Fibroblast of the conjunctiva (primary cell): Measurements from ENCODE around the gene SBK3.
"Not testable (repeated sequence)": the region's sequence is repeated elsewhere in the genome, so short reads cannot be mapped to it uniquely, and the experiment has no call there.

ENCODE experiments used
- DNase-seq: peaks from one replicate; pipeline ENCODE4 v3.0.0-alpha.2; 2010; ENCODE audit warnings: low read depth

Gene SBK3

GRCh38 chr19:55576746-55577145 lies 31.4 kb upstream of the SBK3 start:
- no peak for DNase-seq

- DNase-seq: not testable (repeated sequence)
Measured at GRCh38 chr19:55573929-55574328, 28.6 kb upstream of the SBK3 start.

GRCh38 chr19:55569477-55569876 lies 24.1 kb upstream of the SBK3 start:
- DNase-seq: not testable (repeated sequence)

DNA sequence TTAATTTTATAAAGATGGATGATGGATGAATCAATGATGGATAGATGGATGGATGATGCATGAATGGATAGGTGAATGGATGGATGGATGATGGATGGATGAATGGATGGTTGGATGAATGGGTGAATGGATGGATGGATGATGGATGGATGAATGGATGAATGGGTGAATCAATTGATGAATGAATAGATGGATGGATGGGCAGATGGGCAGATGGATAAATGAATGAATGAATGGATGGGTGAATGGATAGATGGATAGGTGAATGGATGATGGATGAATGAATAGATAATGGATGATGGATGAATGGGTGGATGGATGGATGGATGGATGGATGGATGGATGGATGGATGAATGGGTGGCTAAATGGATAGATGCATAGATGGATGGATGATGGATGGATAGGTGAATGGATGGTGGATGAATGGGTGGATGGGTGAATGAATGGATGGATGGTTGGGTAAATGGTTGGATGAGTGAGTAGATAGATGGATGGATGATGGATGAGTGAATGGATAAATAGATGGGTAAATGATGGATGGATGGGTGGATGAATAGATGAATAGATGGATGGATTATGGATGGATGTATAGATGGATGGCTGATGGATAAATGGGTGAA lies 22.5 kb upstream of the SBK3 start:
- DNase-seq: no peak

DNA sequence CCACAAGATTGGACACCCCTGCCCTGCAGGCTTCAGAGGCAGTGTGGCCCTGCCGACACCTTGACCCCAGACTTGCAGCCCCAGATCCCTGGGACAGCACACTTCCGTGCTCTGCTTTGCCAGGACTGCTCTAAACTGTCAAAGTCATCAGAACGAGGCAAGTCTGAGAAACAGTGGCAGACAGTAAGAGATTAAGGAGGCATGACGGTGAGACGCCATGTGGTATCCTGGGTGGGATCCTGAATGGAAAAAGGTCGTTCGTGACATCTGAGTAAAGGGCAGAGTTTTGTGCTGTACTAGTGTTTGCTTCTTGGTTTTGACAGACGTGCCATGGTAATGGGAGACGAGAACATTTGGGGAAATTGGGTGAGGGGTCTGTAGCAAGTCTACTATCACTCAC lies 21.5 kb upstream of the SBK3 start:
- no peak for DNase-seq

- DNase-seq: no peak
Measured at GRCh38 chr19:55563261-55563690, 17.9 kb upstream of the SBK3 start.

DNA sequence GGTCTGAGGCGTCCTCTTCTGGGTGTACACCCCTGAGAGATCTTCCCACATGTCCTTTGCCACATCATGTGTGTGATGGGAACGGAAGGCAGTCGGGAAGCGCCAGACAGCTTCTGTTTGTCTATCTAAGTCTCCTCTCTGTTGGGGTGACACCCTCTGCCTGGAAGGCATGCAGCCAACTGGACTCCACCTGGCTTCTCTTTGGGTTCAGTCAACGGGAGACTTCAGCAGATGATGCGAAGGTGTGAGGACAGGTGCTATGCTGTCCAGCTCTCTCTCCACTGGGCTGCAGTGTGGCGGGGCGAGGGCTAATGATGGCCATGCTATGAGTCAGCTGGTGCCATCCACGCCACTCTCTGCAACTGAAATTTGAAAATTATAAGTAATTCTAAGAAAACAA lies 14.3 kb upstream of the SBK3 start:
- no peak for DNase-seq

GRCh38 chr19:55554741-55555152 lies 9.4 kb upstream of the SBK3 start:
- DNase-seq: no peak

DNA sequence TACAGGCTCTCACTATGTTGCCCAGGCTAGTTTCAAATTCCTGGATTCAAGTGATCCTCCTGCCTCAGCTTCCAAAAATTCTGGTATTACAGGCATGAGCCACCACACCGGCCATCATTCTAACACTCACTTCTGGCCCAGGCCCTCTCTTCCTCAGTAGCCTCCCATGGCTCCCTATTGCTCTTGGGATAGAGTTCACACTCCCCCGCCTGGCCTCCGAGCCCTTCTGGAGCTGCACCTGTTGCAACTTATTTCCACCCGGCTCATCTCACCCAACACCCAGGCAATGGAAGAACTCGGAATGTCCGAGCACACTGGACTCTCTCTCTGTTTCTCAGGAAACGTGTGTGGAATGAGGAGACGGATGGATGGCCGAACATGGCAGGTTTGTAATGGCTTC lies 9.0 kb upstream of the SBK3 start:
- no peak for DNase-seq

DNA sequence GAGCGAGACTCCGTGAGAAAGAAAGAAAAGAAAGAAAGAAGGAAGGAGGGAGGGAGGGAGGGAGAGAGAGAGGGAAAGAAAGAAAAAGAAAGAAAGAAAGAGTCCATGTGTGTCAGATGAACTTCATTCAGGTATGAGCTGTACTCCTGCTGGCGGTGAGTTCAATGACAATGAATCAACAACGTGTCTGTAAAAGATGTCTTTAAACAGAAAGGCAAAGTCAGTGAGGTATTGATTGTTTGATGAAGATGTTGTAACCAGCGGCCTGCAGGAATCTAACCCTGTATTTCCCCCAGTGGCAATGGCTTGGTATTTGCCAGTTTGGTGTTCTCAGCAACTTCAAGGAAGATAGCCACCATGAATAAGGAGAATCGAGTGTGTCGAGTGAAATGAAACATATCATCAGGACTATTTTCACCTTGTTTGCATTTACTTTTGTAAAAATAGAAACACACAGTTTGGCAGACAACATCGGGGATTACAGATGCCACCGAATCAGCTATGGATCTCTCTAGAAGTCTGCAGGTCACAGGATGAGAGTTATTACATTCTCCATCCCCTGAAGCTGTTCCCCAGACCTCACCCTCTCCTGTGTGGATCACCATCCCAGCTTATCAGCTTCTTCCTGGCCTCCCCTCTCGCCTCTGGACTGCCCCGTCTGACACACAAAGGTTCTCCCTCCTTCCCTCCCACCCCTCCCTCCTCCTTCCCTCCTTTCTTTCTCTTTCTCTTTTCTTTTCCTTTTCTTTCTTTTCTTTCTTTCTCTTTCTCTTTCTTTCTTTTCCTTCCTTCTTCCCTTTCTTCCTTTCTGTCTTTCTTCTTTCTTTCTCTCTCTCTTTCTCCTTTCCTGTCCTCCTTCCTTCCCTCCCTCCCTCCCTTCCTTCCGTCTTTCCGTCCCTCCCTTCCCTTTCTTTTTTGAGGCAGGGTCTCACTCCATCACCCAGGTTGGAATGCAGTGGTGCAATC lies 8.2 kb upstream of the SBK3 start:
- DNase-seq: no peak

DNA sequence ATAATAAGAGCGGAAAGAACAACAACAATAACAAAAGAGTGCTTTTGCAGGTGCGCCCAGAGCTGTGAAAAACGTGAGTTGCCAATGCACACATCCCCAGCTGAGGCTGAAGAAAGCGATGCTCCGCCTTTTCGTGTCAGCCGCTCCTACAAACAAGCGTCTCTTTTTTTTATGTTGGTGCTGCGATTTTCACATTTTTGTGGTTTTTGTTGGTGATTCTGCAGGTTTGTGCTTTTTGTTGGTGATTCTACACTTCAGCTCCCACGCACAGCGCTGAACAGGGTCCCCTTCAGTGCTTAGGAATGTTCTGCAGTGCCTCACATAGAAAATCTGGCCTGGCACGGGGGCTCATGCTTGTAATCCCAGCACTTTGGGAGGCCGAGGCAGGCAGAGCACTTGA lies 7.3 kb upstream of the SBK3 start:
- DNase-seq: peak; percentile 30

GRCh38 chr19:55552206-55552605 lies 6.9 kb upstream of the SBK3 start:
- no peak for DNase-seq

DNA sequence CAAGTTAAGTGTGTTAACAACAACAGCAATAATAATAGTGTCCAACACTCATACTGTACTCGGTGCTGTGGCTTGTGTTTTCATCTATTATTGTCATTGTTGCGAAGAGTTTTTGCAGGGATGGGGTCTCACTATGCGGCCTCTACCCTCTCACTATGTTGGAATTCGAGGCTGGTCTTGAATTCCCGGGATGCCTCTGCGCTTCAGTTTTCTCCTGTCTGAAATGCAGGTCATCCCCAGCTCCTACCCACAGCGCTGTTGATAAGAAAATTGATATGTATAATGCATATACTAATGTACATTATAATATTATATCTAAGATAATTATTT lies 4.9 kb upstream of the SBK3 start:
- DNase-seq: no peak

GRCh38 chr19:55549500-55550320 lies 4.4 kb upstream of the SBK3 start:
- peak; percentile 43 for DNase-seq

GRCh38 chr19:55546822-55547614 lies 1.7 kb upstream of the SBK3 start:
- peak; percentile 68 for DNase-seq

- DNase-seq: no peak
Measured at GRCh38 chr19:55546011-55546410, 668 bp upstream of the SBK3 start.

GRCh38 chr19:55544776-55545439 lies 435 bp downstream of the SBK3 start:
- no peak for DNase-seq

DNA sequence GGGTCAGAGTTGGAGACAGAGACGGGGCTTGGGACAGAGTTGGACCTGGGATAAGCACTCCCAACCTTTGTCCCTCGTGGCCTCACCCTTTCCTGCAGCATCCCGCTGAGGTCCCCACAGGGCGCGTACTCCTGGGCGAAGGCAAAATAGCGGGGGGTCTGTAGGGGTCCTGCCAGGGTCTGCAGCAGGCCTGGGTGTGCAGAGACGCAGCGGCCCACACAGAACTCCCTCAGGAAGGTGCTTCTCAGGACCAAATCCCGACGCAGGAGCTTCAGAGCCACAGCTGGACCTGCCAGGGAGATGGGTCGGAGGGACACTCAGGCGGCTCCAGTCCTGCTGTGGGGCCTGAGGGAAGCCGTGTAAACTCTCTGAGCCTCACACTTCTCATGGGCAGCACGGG lies 1.3 kb downstream of the SBK3 start:
- DNase-seq: no peak

- DNase-seq: no peak
Measured at GRCh38 chr19:55543567-55543966, 1.8 kb downstream of the SBK3 start.

GRCh38 chr19:55542292-55542855 lies 3.0 kb downstream of the SBK3 start:
- no peak for DNase-seq

DNA sequence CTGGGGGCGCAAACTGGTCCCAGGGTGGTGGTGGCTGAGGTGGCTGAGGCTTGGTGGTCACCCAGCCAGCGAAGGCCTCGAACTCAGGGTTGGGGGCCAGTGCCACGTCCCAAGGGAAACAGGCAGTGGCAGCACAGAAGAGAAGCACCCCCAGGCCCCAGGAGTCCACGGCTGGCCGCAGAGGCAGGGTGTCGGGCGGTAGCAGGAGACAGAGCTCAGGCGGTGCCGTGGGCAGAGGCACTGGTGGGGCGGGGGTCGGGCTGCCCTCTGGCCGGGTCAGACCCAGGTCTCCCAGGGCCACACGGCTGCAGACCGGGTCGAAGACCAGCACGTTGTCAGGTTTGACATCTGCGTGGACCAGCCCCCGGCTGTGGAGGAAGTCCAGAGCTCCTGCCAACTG lies 4.3 kb downstream of the SBK3 start:
- DNase-seq: no peak
